GM19239 (cell line): Measurements from ENCODE around the gene EDIL3.
"Not testable (repeated sequence)": the region's sequence is repeated elsewhere in the genome, so short reads cannot be mapped to it uniquely, and the experiment has no call there.

Experiments used
- DNase-seq: peaks from one replicate; pipeline ENCODE4 v3.0.0; 2011; ENCODE audit warnings: low spot score; ENCODE audit not compliant: insufficient read length
- FAIRE-seq: peaks from 2 replicates; lab custom pipeline; 2011; peaks lifted over from hg19 to GRCh38; lab: Jason Lieb, UNC

Gene EDIL3

DNA sequence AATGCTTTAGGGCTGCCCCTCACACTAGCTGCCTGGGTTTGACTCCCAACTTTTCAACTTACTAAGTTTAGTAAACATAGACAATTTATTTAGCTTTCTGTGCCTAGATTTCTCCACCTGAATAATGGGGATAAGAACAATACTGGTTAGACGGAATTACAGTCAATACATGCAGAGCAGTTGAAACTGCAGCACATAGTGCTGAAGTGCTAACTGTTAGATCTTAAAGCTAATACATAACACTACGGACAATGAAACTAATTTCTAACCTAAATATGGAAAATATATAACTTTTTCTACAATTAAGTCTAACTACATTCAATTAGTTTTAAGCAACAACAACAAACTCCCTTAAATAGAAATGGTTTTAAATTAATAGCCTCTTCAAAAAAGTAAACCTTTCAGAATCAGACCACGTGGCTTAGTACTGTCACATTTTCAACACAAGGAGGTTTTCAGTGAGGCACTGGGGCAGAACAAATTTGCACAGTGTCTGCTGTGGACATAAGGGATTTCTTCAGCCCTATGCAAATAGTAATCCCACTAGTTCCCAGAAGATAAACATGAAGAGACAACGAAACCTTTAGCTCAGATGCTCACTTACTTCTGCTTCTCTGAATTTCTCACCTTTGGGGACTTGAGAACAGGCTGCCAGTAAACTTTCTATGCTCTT lies 293.4 kb downstream of the EDIL3 start:
- no peak for FAIRE-seq

DNA sequence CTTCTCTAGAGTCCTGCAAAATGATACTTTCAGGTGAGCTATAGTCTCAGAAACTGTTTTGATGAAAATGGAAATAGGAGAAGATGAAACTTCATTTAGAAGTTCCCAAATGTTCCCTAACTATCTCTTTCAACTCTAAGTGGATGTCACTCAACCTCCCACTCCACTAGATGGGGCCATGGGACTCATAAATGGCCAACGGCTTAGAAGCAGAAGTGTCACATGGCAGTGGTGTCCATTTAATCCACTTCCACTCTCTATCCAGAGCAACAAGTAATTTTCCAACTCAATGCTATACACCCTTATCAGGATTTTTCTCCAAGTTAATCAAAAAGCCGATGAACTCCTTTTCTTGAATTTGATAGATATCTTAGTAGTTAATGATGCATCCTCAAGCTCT lies 295.7 kb downstream of the EDIL3 start:
- FAIRE-seq = no peak
- DNase-seq = no peak

More for the DNA sequence above, 293.4 kb downstream of the EDIL3 start:
- no peak for DNase-seq

DNA sequence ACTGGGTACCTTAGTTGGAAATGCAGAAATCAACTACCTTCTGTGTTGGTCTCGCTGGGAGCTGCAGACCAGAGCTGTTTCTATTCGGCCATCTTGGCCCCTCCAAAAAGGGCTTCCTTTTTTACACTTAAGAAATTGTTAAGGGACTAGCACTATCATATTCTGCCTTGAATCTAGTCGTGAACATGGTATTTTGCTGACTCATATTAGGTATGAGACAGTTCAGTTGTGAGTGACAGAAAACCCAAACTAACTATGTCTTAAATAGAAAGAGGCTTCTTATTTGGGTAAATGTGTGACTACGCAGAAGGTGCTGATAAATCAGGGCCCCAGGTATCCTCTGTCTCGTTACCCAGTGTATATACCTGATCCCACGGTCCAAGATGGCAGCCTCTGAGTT lies 298.2 kb downstream of the EDIL3 start:
- DNase-seq (no peak), FAIRE-seq (no peak)

DNA sequence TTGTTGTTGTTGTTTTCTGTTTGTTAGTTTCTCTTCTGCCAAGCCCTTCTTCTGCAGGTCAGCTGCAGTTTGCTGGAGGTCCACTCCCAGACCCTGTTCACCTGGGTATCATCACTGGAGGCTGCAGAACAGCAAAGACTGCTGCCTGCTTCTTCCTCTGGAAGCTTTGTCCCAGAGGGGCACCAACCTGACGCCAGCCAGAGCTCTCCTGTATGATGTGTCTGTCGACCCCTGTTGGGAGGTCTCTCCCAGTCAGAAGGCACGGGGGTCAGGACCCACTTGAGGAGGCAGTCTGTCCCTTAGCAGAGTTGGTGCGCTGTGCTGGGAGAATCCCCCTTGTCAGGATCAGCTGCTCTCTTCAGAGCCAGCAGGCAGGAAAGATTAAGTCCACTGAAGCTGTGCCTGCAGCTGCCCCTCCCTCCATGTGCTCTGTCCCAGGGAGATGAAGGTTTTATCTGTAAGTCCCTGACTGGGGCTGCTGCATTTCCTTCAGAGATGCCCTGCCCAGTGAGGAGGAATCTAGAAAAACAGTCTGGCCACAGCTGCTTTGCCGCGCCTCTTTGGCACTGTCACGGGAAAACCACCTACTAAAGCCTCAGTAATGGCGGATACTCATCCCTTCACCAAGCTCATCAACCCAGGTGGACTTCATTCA lies 299.2 kb downstream of the EDIL3 start:
- FAIRE-seq (no peak), DNase-seq (no peak)

DNA sequence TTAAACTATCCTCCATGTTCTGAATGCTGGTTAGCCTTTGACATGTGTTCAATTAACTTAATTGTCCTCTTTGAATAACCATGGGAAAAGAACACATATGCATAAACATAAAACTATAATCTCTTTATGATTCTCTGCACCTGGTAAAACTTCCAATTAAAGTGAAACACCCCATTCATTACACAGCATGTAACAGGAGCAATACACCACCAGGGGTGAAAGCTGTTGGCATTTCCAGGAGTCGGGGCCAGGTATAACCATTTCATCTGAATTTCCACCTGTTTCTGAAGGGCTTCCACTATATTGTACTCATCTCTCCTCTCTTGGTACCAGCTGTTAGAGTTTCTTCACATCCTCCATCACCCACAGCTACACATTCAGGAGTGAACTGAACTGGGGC lies 303.8 kb downstream of the EDIL3 start:
- DNase-seq (no peak), FAIRE-seq (no peak)

DNA sequence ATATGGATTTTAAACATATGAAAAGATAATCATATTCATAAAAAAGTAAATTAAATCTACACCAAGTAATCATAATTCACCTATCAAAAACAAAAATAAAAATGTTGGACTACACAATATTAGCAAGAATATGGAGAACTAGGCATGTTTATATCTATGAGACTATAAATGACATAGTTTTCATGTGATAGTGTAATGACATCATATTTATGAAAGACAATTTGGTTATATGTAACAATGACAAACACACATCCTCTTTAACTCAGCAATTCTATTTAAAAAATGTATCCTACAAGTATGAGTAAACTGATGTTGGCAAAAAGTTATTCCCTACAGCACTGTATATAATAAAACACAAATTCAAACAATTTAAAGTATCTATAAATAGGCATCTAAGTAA lies 312.3 kb downstream of the EDIL3 start:
- FAIRE-seq (no peak), DNase-seq (no peak)

DNA sequence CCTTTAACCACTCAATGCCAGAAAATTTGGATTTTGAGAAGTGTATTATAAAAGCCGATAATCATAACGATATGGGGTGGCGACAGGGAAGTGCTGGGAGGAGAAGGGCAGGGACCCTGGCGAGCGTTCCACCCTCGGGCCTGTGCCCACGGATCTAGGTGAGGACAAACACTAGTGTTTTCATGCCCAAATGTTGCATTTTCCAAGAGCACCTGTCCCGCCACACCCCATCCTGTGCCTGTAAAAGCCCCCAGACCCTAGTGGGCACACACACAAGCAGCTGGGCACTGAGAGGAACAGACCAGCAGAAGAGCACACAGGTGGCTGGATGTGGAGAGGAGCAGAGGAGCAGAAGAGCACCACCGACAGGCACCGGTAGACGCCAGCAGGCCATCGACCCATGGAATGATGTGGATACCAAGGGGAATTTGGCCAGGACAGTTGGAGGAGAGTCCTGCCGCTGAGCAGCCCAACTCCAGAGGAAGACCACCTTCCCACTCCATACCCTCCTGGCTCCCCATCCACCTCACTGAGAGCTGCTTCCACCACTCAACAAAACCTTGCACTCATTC lies 315.0 kb downstream of the EDIL3 start:
- no peak for FAIRE-seq
- no peak for DNase-seq

GRCh38 chr5:84063041-84063440 lies 321.6 kb downstream of the EDIL3 start:
- no peak for DNase-seq
- FAIRE-seq = no peak

DNA sequence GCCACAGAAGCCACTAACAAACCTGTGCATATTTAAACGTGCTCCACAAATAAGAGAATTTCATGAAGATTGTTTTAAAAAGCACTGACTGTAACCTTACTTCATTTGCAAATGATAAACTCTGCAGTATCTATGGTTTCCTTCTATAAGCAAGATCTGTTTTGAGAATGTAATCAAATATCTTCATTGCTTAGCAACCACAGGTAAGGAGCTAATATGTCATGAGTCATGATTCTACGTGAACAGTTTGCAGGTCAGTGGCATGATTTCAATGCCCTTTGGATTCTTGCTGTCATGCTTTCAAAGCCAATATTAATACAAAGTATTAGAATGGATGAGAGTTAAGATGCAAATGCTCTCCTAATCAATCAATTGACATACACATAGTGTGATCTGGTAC lies 325.0 kb downstream of the EDIL3 start:
- no peak for DNase-seq

GRCh38 chr5:84058561-84058960 lies 326.1 kb downstream of the EDIL3 start:
- FAIRE-seq = no peak

More for the DNA sequence above, 325.0 kb downstream of the EDIL3 start:
- FAIRE-seq = no peak

GRCh38 chr5:84057211-84057610 lies 327.5 kb downstream of the EDIL3 start:
- DNase-seq (no peak), FAIRE-seq (no peak)

More at GRCh38 chr5:84058561-84058960, 326.1 kb downstream of the EDIL3 start:
- no peak for DNase-seq

DNA sequence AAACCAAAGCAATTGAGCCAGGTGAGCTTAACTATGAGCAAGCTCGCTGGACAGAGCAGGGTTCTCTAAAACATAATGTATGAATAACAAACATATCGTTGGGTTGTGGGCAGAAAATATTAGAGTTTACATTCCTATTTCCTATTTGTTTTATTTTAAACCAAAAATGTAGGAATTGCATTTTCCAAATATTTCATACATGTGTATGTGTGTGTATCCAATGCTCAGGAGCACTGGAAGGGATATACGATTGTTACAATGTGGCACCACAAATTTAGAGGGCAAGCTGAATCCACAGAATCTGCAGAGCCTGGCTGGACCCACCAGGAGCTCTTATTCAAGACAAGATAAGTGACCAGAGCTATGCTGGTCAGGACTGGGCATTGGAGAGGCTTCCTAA lies 338.7 kb downstream of the EDIL3 start:
- DNase-seq (no peak), FAIRE-seq (no peak)

- DNase-seq (no peak), FAIRE-seq (no peak)
These were observed 347.8 kb downstream of the EDIL3 start for GRCh38 chr5:84036842-84037241.

DNA sequence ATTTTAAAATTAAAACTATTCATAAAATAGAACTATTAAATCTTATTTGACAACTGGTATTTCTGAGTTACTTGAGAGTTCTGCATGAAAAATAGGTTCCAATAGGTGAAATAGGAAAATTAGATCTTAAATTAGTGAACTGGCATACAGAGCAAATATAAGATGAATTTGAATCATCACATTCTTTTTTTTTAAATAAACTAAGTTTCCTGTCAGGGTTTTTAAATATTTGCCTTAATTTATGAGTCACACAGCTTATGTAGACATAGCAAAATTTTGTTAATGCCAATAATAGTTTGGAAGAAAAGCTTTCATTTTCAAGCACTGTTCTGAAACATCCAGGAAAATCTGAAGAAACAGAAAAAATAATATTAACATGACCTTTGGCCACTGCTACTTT lies 352.4 kb downstream of the EDIL3 start:
- DNase-seq = no peak
- FAIRE-seq = no peak

- no peak for DNase-seq
- no peak for FAIRE-seq
These were observed 356.6 kb downstream of the EDIL3 start for GRCh38 chr5:84028093-84028492.

DNA sequence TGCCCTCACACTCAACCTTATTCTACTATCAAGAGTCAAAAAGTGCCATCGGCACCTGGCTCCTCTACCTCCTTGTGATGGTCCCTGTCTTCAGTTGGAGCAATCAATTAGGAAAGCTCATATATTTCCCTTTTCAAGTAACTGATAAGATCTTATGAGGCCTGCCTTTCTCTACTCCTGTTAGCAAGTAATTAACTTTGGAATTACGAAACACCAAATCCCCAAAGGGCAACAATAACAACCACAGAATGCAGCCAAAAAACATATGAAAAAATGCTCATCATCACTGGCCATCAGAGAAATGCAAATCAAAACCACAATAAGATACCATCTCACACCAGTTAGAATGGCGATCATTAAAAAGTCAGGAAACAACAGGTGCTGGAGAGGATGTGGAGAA lies 366.2 kb downstream of the EDIL3 start:
- DNase-seq, FAIRE-seq: not testable (repeated sequence)

DNA sequence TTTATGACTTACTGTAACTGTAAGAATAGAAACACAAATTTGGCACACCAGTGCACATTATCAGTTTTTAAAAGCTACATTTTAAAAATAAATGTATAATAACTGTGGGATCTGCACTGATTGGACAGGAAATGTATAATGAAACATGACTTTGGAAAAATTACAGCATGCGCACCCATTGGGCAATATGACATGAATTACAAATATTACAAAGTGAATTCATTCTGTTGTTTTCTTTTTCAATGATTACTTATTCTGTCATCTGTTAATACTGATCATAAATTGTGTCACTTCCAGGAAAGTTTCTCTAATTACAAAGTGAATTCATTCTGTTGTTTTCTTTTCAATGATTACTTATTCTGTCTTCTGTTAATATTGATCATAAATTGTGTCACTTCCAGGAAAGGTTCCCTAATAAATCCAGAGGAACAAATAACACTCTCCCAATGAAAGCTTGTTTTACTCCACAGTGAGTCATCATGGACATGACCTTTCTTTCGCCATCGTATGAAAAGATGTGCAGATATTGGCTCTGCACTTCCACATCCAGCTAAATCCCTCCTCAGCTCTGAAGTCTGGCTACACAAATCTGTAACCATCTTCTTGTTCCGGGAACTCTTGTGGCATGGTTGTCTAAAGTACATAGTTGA lies 367.0 kb downstream of the EDIL3 start:
- FAIRE-seq = no peak

GRCh38 chr5:84016085-84016484 lies 368.6 kb downstream of the EDIL3 start:
- DNase-seq (no peak), FAIRE-seq (no peak)

More for the DNA sequence above, 367.0 kb downstream of the EDIL3 start:
- DNase-seq = no peak

DNA sequence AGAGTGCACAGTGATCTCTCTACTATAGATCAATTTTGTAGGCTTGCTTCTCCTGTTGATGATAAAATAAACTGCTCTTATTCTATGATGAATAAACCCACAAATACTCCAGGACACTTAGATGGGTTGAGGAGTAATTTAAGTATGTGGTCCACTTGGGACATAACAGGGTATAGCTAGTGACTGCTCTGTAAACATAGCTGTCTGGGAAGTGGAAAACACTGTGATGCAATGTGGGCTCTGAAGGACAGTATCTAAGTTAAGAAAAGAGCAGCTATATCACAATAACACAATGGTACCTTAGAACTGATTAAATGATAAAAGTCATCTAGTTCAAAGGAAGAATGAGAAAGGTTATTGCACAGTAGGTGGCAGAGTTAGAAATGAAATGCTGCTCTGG lies 369.7 kb downstream of the EDIL3 start:
- DNase-seq (no peak), FAIRE-seq (no peak)

GRCh38 chr5:83993803-83994202 lies 390.9 kb downstream of the EDIL3 start:
- FAIRE-seq = no peak

DNA sequence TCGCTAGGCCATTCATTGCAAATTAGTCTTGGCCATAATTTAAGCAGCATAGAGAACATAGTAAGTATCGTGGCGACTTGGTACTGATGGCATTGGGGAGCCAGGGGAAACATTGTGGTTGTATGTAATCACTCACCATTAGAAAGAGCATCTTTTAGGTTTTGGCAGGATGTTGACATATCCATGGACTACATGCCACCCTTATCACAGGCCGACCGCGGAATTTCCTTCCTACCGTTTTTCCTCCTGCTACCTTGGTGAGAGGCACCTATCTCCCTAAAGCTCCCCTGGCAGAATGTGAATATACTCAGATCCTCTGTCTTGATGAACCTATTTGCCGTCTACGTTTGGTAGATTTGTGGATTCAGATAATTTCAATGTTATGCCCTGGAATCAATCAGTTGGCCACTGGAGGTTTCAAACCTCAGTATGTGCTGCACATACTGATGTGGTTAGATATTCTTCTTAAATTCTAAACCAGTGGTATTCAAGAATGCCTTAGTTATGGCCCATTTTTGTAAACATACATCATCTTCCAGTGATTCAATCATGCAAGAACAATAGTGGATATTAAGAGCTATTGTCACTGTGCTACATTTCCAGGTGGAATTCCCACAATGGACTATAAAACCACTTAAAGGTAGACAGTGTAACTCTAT lies 393.0 kb downstream of the EDIL3 start:
- no peak for FAIRE-seq
- DNase-seq = no peak

More at GRCh38 chr5:83993803-83994202, 390.9 kb downstream of the EDIL3 start:
- DNase-seq = no peak
